H1 (cell line): ENCODE results near the gene ASXL2. TPM values are rescaled to one million over a fixed set of nuclear protein-coding genes. Genes with fewer than 3 reads are reported as not detected.

Experiments used
- BCL11A ChIP-seq, 2 experiments: IDR thresholded peaks; one replicate each; pipeline ENCODE4 v1.6.1; 2011; ENCODE audit warnings: low read depth in 2 of 2, low read length in 2 of 2, mild to moderate bottlenecking in 2 of 2
- CHD7 ChIP-seq: fragments of 300-600 bp; sonication (generic); IDR thresholded peaks from 2 replicates; pipeline ENCODE4 v1.7.1; 2012; ENCODE audit warnings: low read length, moderate library complexity, mild to moderate bottlenecking, inconsistent platforms; ENCODE audit not compliant: insufficient replicate concordance
- EZH2 ChIP-seq: fragments of 200-600 bp; sonication (generic); IDR thresholded peaks from 2 replicates; pipeline ENCODE4 v1.7.1; 2012; ENCODE audit warnings: low read depth, mild to moderate bottlenecking, moderate library complexity, low read length, inconsistent platforms; ENCODE audit not compliant: severe bottlenecking
- KDM1A ChIP-seq: fragments of 200-600, 300-600 bp; sonication (generic); IDR thresholded peaks from 2 replicates; pipeline ENCODE4 v1.7.1; 2016; ENCODE audit warnings: mild to moderate bottlenecking, low read length, borderline replicate concordance
- KDM5A ChIP-seq: fragments of 200-600 bp; IDR thresholded peaks from 2 replicates; pipeline ENCODE4 v1.7.1; 2012; ENCODE audit warnings: mild to moderate bottlenecking, low read length, inconsistent platforms, mixed read lengths
- MAFK ChIP-seq: IDR thresholded peaks from 2 replicates; pipeline ENCODE4 v1.6.1; 2012; ENCODE audit warnings: low read depth, mild to moderate bottlenecking, improper control_type of control experiment, low read length
- POLR2A ChIP-seq, 2 experiments: IDR thresholded peaks; 1 replicate in 1 of 2; 2 replicates in 1 of 2; pipeline ENCODE4 v1.6.1; 2011; ENCODE audit warnings: low read depth in 2 of 2, low read length in 2 of 2, mild to moderate bottlenecking in 2 of 2; ENCODE audit errors: control extremely low read depth in 1 of 2
- POU5F1 ChIP-seq: IDR thresholded peaks from 2 replicates; pipeline ENCODE4 v1.6.1; 2011; ENCODE audit warnings: low read depth, mild to moderate bottlenecking, low read length, moderate library complexity
- TAF1 ChIP-seq: IDR thresholded peaks from 2 replicates; pipeline ENCODE4 v1.6.1; 2011; ENCODE audit warnings: mild to moderate bottlenecking, low read depth, low read length
- polyA plus RNA-seq, 7 experiments: library from polyadenylated mRNA; depleted of rRNA in 3 of 7; stranded (reverse) in 5 of 7; unstranded in 2 of 7; fragments of >200 nt in 5 of 7; fragments of 200-250 nt in 2 of 7; gene quantifications; 1 replicate in 5 of 7; 2 replicates in 1 of 7; 4 replicates in 1 of 7; pipeline versions ENCODE4 v1.2.1 to v1.2.3, GENCODE V29; 2011 to 2013; ENCODE audit warnings: missing spikeins in 2 of 7, mixed read lengths in 2 of 7
- total RNA-seq: library from RNA; stranded (reverse); fragmentation: NEBNext Ultra II Directional; extraction: Animal tissue kit (Norgen Biotek cat#: 25700); gene quantifications from 2 replicates; pipeline ENCODE4 v1.2.1, GENCODE V29; 2021

Gene ASXL2
- total and polyA plus RNA-seq, 2 of the 8 experiments (the other 6 are each of a cell fraction or from before 2014, with no cell fraction given): 7.2 to 41.3 TPM

GRCh38 chr2:25756536-25756935, 121.8 kb downstream of the ASXL2 start (continued):
- no peak for TF ChIP-seq CHD7
- TF ChIP-seq POU5F1: no peak
- TF ChIP-seq KDM5A: no peak
- no peak for TF ChIP-seq MAFK
- no peak for TF ChIP-seq KDM1A
- no peak for TF ChIP-seq BCL11A (IDR thresholded peaks at IDR 0.05; ENCODE audit: low read depth in 2 of 2, low read length in 2 of 2)
- no peak for TF ChIP-seq EZH2
- no peak for TF ChIP-seq POLR2A (IDR thresholded peaks at IDR 0.05; ENCODE audit: control extremely low read depth in 1 of 2, low read depth in 2 of 2, low read length in 2 of 2)
- no peak for TF ChIP-seq TAF1
